AG09319 (cell line): Measurements from ENCODE around the gene ISLR.
"Not testable (repeated sequence)": the region's sequence is repeated elsewhere in the genome, so short reads cannot be mapped to it uniquely, and the experiment has no call there.

Experiments used
- DNase-seq: peaks from one replicate; pipeline ENCODE4 v3.0.0-alpha.2; 2010; ENCODE audit warnings: low read depth; ENCODE audit errors: extremely low read depth
- TF ChIP-seq, protein P1 (sequence below): IDR thresholded peaks from 2 replicates; pipeline ENCODE4 v1.5.1; 2011; ENCODE audit warnings: low read depth, mild to moderate bottlenecking, inconsistent platforms, low read length, moderate library complexity

The ISLR gene

DNA sequence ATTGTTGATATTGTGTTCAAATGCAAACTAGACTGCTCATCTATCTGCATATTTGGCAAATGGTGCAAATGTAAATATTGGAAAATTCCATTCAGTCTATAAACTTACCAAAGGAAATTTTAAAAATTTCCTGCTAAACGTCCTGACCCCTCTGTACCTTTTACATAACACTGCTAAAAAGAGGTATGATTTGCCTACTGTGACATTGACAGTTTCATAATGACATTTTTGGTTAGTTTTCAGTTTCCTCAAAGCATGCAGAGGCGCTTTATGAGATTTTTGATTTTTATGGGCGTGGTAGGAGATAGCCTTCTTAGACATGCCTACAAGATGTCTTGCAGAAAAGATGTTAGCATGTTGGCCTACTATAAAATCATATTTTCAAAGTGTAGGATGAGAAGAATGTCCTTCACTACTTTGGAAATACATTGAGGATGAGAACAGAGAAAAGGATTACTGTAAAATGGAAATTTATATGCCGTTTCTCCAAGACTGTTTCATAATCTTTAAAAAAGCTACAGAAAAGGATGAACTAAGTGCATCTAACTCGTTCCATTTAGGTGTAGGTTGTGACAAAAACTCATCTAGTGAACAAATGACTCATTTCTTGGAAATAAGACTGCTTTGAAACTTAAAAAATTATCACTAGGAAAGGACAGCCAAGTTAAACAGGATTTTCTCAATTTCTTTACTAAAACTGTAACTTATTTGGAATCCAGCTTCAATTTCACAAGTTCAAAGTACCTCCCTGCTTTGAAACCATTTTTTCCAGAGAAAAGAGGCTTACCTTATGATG lies 14.5 kb upstream of the ISLR start:
- TF ChIP-seq, protein P1, sequence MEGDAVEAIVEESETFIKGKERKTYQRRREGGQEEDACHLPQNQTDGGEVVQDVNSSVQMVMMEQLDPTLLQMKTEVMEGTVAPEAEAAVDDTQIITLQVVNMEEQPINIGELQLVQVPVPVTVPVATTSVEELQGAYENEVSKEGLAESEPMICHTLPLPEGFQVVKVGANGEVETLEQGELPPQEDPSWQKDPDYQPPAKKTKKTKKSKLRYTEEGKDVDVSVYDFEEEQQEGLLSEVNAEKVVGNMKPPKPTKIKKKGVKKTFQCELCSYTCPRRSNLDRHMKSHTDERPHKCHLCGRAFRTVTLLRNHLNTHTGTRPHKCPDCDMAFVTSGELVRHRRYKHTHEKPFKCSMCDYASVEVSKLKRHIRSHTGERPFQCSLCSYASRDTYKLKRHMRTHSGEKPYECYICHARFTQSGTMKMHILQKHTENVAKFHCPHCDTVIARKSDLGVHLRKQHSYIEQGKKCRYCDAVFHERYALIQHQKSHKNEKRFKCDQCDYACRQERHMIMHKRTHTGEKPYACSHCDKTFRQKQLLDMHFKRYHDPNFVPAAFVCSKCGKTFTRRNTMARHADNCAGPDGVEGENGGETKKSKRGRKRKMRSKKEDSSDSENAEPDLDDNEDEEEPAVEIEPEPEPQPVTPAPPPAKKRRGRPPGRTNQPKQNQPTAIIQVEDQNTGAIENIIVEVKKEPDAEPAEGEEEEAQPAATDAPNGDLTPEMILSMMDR: no peak
- no peak for DNase-seq

DNA sequence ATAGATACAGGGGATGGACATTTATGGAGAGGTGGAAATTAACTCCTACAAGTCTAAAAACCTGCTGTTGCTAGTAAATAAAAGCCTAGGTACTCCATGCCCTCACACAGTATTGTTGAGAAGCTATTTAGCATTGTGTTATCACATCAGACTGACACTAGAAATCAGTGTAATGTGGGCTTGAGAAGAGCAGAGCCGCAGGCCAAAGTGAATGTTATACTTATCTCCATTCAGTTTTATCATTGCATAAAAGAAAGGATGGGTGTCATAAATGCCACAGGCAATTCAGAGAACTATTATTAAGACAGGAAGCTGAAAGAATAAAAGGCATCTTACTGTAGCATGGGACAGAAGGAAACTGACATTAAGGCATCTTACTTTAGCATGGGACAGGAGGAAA lies 13.7 kb upstream of the ISLR start:
- TF ChIP-seq, protein P1: no peak
- no peak for DNase-seq

DNA sequence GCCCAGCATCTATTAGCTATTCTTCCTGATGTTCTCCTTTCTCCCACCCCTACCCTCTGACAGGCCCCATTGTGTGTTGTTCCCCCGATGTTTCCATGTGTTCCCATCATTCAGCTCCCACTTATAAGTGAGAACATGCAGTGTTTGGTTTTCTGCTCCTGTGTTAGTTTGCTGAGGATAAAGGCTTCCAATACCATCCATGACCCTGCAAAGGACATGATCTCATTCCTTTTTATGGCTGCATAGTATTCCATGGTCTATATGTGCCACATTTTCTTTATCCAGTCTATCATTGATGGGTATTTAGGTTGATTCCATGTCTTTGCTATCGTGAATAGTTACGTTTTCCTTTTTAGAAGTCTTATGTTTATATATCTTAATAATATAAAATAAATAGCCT lies 13.1 kb upstream of the ISLR start:
- not testable (repeated sequence) for DNase-seq

DNA sequence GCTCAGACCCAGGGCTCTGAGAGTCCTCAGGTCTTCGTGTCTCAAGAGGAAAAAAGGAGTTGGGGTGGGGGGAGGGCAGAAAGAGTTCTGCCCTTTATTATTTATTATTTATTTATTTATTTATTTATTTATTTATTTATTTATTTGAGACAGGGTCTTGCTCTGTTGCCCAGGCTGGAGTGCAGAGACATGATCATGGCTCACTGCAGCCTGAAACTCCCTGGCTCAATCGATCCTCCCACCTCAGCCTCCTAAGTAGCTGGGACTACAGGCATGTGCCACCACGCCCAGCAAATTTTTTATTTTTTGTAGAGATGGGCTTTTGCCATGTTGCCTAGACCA lies 11.3 kb upstream of the ISLR start:
- DNase-seq: not testable (repeated sequence)

DNA sequence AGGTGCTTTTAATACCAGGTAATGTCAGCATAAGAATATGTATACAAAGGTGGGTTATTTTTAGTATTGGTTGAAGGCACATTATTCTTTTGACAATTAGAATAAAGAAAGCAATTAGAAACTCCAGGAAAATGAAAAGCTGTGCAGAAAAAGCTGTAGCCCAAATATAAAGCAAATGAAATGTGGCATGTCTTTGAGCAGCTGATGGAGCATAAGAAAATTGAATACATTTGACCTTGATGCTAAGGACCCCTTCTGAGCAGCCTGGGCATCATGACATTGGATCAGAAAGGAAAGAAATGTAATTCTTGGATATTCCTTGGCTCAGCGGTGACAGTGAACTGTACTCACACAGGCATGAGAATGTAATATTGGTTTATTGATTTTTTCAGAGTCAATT lies 8.0 kb upstream of the ISLR start:
- DNase-seq: no peak
- TF ChIP-seq, protein P1: no peak

DNA sequence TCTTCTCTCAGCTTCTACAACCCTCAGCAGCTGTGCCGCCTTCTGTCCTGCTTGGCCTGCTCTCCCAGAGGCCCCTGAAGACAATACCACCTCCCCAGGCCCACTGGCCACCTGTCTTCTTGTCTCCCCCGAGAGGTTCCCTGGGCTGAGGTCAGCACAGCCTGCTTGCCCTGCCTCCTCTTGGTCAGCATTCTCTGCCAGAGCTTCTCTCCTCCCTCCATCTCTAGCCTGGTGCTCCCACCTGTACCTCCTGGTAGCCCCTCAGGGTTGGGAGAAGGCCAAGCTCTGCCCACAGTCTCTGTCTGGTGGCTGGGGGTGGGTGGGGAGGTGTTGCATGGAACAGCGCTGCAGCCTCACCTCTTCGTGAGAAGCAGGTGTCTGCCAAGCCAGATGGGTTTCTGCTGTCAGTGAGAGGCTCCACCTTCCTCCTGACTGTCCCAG lies 5.6 kb upstream of the ISLR start:
- TF ChIP-seq, protein P1: no peak
- DNase-seq: no peak

DNA sequence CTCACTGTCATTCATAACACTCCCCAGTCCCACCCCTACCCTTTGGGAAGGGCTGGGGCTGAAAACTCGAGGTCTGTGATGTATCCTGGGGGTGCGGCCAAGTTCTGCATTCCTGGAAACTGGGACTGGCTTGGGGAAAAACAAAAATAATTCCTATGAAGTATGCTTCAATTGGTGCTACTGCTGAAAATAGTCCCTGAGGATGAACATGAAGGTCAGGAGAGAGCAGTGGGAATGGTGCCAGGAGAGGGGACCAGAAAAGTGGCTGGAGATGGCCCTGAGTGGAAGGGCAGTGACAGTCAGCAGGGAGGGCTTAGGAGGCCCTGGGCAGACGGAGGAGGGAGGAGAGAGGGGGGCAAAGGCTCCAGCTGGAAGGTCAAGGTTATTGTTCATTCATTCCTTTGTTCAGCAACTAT lies 4.8 kb upstream of the ISLR start:
- DNase-seq: no peak
- TF ChIP-seq, protein P1: no peak

DNA sequence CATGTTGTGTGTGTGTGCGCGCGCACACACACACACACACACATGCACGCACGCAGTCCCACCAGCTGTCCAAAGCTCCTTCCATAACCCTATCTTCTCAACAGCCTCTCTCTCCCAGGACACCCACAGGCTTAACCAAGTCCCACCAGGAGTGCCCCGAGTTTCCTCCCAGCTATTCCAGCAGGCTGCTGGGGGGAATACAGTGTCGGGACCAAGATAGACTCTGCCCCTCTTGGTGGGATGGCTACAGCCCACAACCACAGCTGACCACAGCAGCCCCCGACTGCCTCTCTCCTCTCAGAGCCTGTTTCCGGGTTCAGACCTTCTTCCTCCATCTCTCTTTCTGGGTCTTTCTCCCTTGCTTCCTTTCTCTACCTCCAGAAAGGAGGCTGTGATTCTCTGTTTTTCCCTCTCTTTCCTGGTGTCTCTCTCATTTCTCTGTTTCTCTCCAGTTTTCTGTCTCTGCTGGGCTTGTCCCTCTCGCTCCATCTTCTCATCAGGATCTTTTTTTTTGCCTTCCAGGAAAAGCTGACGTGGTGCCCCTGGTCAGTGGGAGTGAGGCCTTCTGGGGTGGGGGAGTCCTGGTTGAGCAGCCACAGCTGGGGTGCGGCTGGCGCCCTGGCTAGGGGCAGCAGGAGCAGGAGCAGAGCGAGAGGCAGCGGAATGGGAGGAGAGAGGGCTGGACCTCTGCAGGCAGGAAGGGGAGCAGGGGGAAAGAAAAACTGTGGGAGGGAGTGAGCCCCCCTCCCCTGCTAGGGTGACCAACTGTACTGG lies 3.3 kb upstream of the ISLR start:
- no peak for DNase-seq
- TF ChIP-seq, protein P1: no peak
